Hippocampal formation (tissue), 2 donors: Measurements from ENCODE around the gene CDV3.
"Not testable (repeated sequence)": the region's sequence is repeated elsewhere in the genome, so short reads cannot be mapped to it uniquely, and the experiment has no call there.

Experiments
- DNase-seq, 2 donors: peaks; one replicate each; lab custom pipeline; 2025; lab: John Stamatoyannopoulos, UW

CDV3 gene

GRCh38 chr3:133573629-133574194 lies at the start of gene CDV3:
CDV3 (plus strand) TSS chr3:133573686; CDS start chr3:133574045, 359 bp downstream.
- no peak for DNase-seq

- DNase-seq: not testable (repeated sequence)
Observed at GRCh38 chr3:133523758-133524157, 49.7 kb upstream of the CDV3 start.

- no peak for DNase-seq
Observed at GRCh38 chr3:133525435-133525834, 48.1 kb upstream of the CDV3 start.

- no peak for DNase-seq
Observed at GRCh38 chr3:133527081-133527715, 46.3 kb upstream of the CDV3 start.

- DNase-seq: no peak
Observed at GRCh38 chr3:133529809-133530208, 43.7 kb upstream of the CDV3 start.

- no peak for DNase-seq
Observed at GRCh38 chr3:133531981-133532380, 41.5 kb upstream of the CDV3 start.

GRCh38 chr3:133532951-133533350 lies 40.5 kb upstream of the CDV3 start:
- no peak for DNase-seq

GRCh38 chr3:133535971-133536881 lies 37.3 kb upstream of the CDV3 start:
- peak in 1 of 2 donors; percentile 5 for DNase-seq

- not testable (repeated sequence) for DNase-seq
Observed at GRCh38 chr3:133537131-133537530, 36.4 kb upstream of the CDV3 start.

- no peak for DNase-seq
Observed at GRCh38 chr3:133538154-133538553, 35.3 kb upstream of the CDV3 start.

GRCh38 chr3:133540896-133541674 lies 32.4 kb upstream of the CDV3 start:
- no peak for DNase-seq

GRCh38 chr3:133542871-133543270 lies 30.6 kb upstream of the CDV3 start:
- DNase-seq: no peak

GRCh38 chr3:133544983-133545382 lies 28.5 kb upstream of the CDV3 start:
- DNase-seq: not testable (repeated sequence)

GRCh38 chr3:133547432-133548041 lies 25.9 kb upstream of the CDV3 start:
- no peak for DNase-seq

- DNase-seq: no peak
Observed at GRCh38 chr3:133548090-133548489, 25.4 kb upstream of the CDV3 start.

GRCh38 chr3:133549565-133549964 lies 23.9 kb upstream of the CDV3 start:
- DNase-seq: no peak

GRCh38 chr3:133551589-133551988 lies 21.9 kb upstream of the CDV3 start:
- DNase-seq: not testable (repeated sequence)

- no peak for DNase-seq
Observed at GRCh38 chr3:133561679-133562078, 11.8 kb upstream of the CDV3 start.

- no peak for DNase-seq
Observed at GRCh38 chr3:133562376-133562775, 11.1 kb upstream of the CDV3 start.

- DNase-seq: no peak
Observed at GRCh38 chr3:133563186-133563591, 10.3 kb upstream of the CDV3 start.

GRCh38 chr3:133563816-133564215 lies 9.7 kb upstream of the CDV3 start:
- no peak for DNase-seq
